Sigmoid colon (tissue), 7 donors: ENCODE measurements around the gene SPDYE4. TPM values are rescaled to one million over a fixed set of nuclear protein-coding genes. Genes with fewer than 3 reads are reported as not detected.

Experiments
- DNase-seq: peaks from one replicate; pipeline ENCODE4 v3.0.0-alpha.2; 2019
- H3K27ac ChIP-seq, 4 donors: fragments of 200-600 bp; sonication (generic); one replicate each; pipeline ENCODE4 v1.5.1; 2016 to 2019; ENCODE audit warnings: mild to moderate bottlenecking in 1 of 4
- H3K27me3 ChIP-seq, 3 donors: fragments of 200-600 bp; sonication (generic); one replicate each; pipeline ENCODE4 v1.5.1; 2019; ENCODE audit warnings: mild to moderate bottlenecking in 1 of 3
- H3K36me3 ChIP-seq, 4 donors: fragments of 200-600 bp; sonication (generic); one replicate each; pipeline ENCODE4 v1.5.1; 2016 to 2019
- H3K4me1 ChIP-seq, 4 donors: fragments of 200-600 bp; sonication (generic); one replicate each; pipeline ENCODE4 v1.5.1; 2017 to 2019
- H3K4me3 ChIP-seq, 4 donors: fragments of 200-600 bp; sonication (generic); one replicate each; pipeline ENCODE4 v1.5.1; 2017 to 2019; ENCODE audit warnings: mild to moderate bottlenecking in 2 of 4, moderate library complexity in 1 of 4
- H3K9me3 ChIP-seq, 4 donors: fragments of 200-600 bp in 3 of 4; sonication (generic) in 3 of 4; one replicate each; pipeline versions ENCODE4 v1.5.1 to v1.6.1; 2013 to 2019
- CTCF ChIP-seq, 4 experiments: fragments of 450-650 bp in 3 of 4; fragments of 200-600 bp in 1 of 4; IDR thresholded peaks; one replicate each; pipeline ENCODE4 v1.5.1; 2016 to 2019; ENCODE audit warnings: antibody characterized with exemption in 4 of 4, mild to moderate bottlenecking in 3 of 4, moderate library complexity in 2 of 4
- EP300 ChIP-seq, 4 donors: sonication (generic); formaldehyde crosslinking; IDR thresholded peaks; one replicate each; pipeline ENCODE4 v1.6.1; 2017; ENCODE audit warnings: antibody characterized with exemption in 4 of 4
- POLR2A ChIP-seq, 2 donors: fragments of 450-650 bp; IDR thresholded peaks; one replicate each; pipeline ENCODE4 v1.6.1; 2016; ENCODE audit warnings: antibody characterized with exemption in 2 of 2, mild to moderate bottlenecking in 2 of 2, moderate library complexity in 2 of 2
- POLR2AphosphoS5 ChIP-seq, 4 donors: sonication (generic); formaldehyde crosslinking; IDR thresholded peaks; one replicate each; pipeline ENCODE4 v1.6.1; 2017; ENCODE audit warnings: antibody characterized with exemption in 4 of 4
- WGBS, 2 donors: extraction: QIAGEN DNeasy Blood & Tissue Kit; methylation state at CpG; one replicate each; pipeline ENCODE4 v1.1.7; 2013; 5-methylcytosine and 5-hydroxymethylcytosine counted together
- intact Hi-C: fragments of 100-400 bp; cut with DNase I; formaldehyde crosslinking; loops from one replicate; pipeline ENCODE4 v1.15.1; 2023
- polyA plus RNA-seq, 3 donors: library from polyadenylated mRNA; stranded (reverse); fragments of 200-250 nt; gene quantifications; one replicate each; pipeline ENCODE4 v1.2.3, GENCODE V29; 2013
- total RNA-seq, 4 donors: library from RNA; depleted of rRNA; stranded (reverse); fragments of >200 nt; gene quantifications; one replicate each; pipeline ENCODE4 v1.1.0, GENCODE V29; 2016
- donor health status: healthy with polysubstance abuse.
- donor health status: Bipolar disorder and iron deficiency.
- donor health status: healthy.

SPDYE4 gene
- total and polyA plus RNA-seq, 7 donors = not detected

DNA sequence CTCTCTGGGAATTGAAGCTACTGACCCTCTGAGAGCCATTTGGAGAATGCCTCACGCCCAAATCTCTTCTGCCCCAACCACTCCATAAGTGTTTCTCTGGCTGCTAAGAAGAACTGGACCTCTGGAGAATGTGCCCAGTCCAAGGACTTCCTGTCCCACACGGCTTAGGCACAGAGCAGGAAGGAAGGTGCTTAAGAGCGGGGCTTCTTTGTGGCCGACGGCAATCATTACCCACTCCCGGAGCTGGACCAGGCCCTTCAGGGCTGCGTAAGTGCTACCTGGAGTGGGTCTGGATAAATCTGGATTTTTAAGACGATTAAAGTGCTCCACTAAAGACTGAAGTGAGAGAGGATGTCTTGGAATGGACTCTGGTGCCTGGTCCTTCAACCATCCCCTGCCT lies 15.5 kb downstream of the SPDYE4 start:
- H3K36me3 ChIP-seq = no peaks in the 10 kb centered on the region
- TF ChIP-seq EP300 (IDR thresholded peaks at IDR 0.05) = no peak
- TF ChIP-seq POLR2AphosphoS5 (IDR thresholded peaks at IDR 0.05) = no peak
- no peak for TF ChIP-seq POLR2A (IDR thresholded peaks at IDR 0.05)
- TF ChIP-seq CTCF (IDR thresholded peaks at IDR 0.05) = no peak
- H3K27me3 ChIP-seq = no peaks in the 10 kb centered on the region
- peaks cover 0 to 15% (median 11%) of the 10 kb centered on the region in 4 donors for H3K4me1 ChIP-seq
- no peak overlapping the region for H3K4me3 ChIP-seq
- H3K27ac ChIP-seq = no peak overlapping the region
- no peak for DNase-seq
- intact Hi-C loops = loop anchor here (10.0 kb wide), 1 partner anchor 108 kb away; the partner anchor contains the start of gene MYH10
- 55 to 86% methylated on average over 8 of the region's 8 CpGs for WGBS, 2 donors
- H3K9me3 ChIP-seq = no peaks in the 10 kb centered on the region

- WGBS, 2 donors = 80 to 86% methylated on average over 5 of the region's 5 CpGs
- Histone ChIP-seq H3K36me3 (no peaks in the 10 kb centered on the region), H3K27me3 (no peaks in the 10 kb centered on the region), H3K9me3 (no peaks in the 10 kb centered on the region), H3K4me1 (peaks cover 0 to 15% (median 11%) of the 10 kb centered on the region in 4 donors), H3K27ac (no peak overlapping the region), H3K4me3 (no peak overlapping the region)
- intact Hi-C loops = loop anchor here (10.0 kb wide), 1 partner anchor 107 kb away; the partner anchor contains the start of gene MYH10
- TF ChIP-seq POLR2A (IDR thresholded peaks at IDR 0.05) = no peak
- TF ChIP-seq EP300 (IDR thresholded peaks at IDR 0.05) = no peak
- no peak for TF ChIP-seq POLR2AphosphoS5 (IDR thresholded peaks at IDR 0.05)
- TF ChIP-seq CTCF (IDR thresholded peaks at IDR 0.05) = no peak
- DNase-seq = peak; percentile 17
Measured at GRCh38 chr17:8742274-8742673, 16.1 kb downstream of the SPDYE4 start.

GRCh38 chr17:8741771-8742170 lies 16.6 kb downstream of the SPDYE4 start:
- H3K27ac ChIP-seq = no peak overlapping the region
- intact Hi-C loops = loop anchor here (10.0 kb wide), 1 partner anchor 107 kb away; the partner anchor contains the start of gene MYH10
- no peaks in the 10 kb centered on the region for H3K27me3 ChIP-seq
- no peaks in the 10 kb centered on the region for H3K9me3 ChIP-seq
- no peak overlapping the region for H3K4me3 ChIP-seq
- no peak for TF ChIP-seq EP300 (IDR thresholded peaks at IDR 0.05)
- TF ChIP-seq POLR2AphosphoS5 (IDR thresholded peaks at IDR 0.05) = no peak
- no peak for TF ChIP-seq POLR2A (IDR thresholded peaks at IDR 0.05)
- TF ChIP-seq CTCF (IDR thresholded peaks at IDR 0.05) = no peak
- peak; percentile 28 for DNase-seq
- H3K4me1 ChIP-seq = peaks cover 0 to 15% (median 11%) of the 10 kb centered on the region in 4 donors
- 62 to 67% methylated on average over 4 of the region's 4 CpGs for WGBS, 2 donors
- H3K36me3 ChIP-seq = no peaks in the 10 kb centered on the region

DNA sequence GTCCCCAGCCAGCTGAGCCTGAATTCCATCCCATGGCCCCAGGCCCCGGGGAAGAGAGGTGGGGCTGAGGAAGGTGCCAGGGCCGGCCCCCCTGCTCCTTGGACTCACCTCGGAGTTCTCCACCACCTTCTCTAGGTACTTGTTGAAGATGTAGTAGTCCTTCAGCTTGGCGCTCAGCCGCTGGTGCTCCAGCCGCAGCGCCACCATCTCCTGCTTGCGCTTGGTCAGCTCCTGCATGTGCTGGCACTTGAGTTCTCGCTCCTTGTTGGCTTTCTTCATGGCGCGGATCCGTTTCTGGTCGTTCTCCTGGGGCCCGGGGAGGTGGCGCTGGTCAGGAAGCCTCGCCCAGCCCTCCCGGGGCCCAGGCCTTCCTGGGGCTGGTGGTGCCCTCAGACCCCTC lies 17.0 kb downstream of the SPDYE4 start:
- WGBS, 2 donors = 90 to 91% methylated on average over 17 of the region's 17 CpGs
- Histone ChIP-seq H3K9me3 (no peaks in the 10 kb centered on the region), H3K36me3 (no peaks in the 10 kb centered on the region), H3K27me3 (no peaks in the 10 kb centered on the region), H3K4me1 (peaks cover 0 to 14% (median 10%) of the 10 kb centered on the region in 4 donors), H3K27ac (no peak overlapping the region), H3K4me3 (no peak overlapping the region)
- TF ChIP-seq POLR2A (IDR thresholded peaks at IDR 0.05) (no peak), CTCF (IDR thresholded peaks at IDR 0.05) (no peak), POLR2AphosphoS5 (IDR thresholded peaks at IDR 0.05) (no peak), EP300 (IDR thresholded peaks at IDR 0.05) (no peak)
- intact Hi-C loops = loop anchor here (10.0 kb wide), 1 partner anchor 107 kb away; the partner anchor contains the start of gene MYH10
- DNase-seq = peak; percentile 33

DNA sequence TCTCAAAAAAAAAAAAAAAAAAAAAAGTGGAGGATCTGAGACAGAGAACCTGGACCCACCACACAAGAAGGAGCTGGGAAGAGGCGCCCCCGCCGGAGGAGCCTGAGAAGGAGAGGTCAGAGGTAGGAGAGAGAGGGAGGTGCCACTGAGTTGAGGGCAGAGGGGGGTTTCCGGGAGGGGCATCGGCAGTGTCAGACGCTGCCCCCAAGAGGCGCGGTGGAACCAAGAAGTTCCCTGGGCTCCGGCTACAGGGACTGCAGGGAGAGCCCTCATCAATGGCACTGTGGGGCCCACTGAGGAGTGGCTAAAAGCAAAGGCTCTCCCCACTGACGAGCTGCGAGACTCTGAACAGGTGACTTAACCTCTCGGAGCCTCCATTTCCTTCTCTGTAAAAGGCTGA lies 17.9 kb downstream of the SPDYE4 start:
- H3K27ac ChIP-seq = no peak overlapping the region
- intact Hi-C loops = loop anchor here (10.0 kb wide), 1 partner anchor 106 kb away; the partner anchor contains the start of gene MYH10
- no peak for DNase-seq
- no peaks in the 10 kb centered on the region for H3K27me3 ChIP-seq
- H3K36me3 ChIP-seq = no peaks in the 10 kb centered on the region
- peak overlapping the region in 1 of 4 donors; percentile 13 for H3K4me3 ChIP-seq
- H3K9me3 ChIP-seq = no peaks in the 10 kb centered on the region
- no peak for TF ChIP-seq CTCF (IDR thresholded peaks at IDR 0.05)
- TF ChIP-seq POLR2AphosphoS5 (IDR thresholded peaks at IDR 0.05) = no peak
- no peak for TF ChIP-seq POLR2A (IDR thresholded peaks at IDR 0.05)
- TF ChIP-seq EP300 (IDR thresholded peaks at IDR 0.05) = no peak
- peaks cover 0 to 7% (median 4%) of the 10 kb centered on the region in 4 donors for H3K4me1 ChIP-seq
- WGBS, 2 donors = 34 to 56% methylated on average over 12 of the region's 12 CpGs
